GM12878 (cell line): ENCODE results near the gene EIF4EBP2. TPM values are rescaled to one million over a fixed set of nuclear protein-coding genes. Genes with fewer than 3 reads are reported as not detected.

Source experiments
- ATAC-seq: fragments of 200-7000 bp; cut with Tn5 transposase; 3 replicates; pipeline ENCODE4 v1.9.1; 2020; ENCODE audit warnings: mild to moderate bottlenecking, moderate library complexity
- BruUV-seq: library from RNA; stranded (reverse); fragments of 400-500 nt; replicated peaks from 2 replicates; lab custom pipeline; 2021; lab: Mats Ljungman, UMichigan
- CTCF ChIA-PET: fragments of 300-600 bp; sonication (Branson Sonifier 250); formaldehyde crosslinking; extraction: SDS; loops from one replicate; lab custom pipeline; 2021; ENCODE audit warnings: inconsistent platforms; lab: Yijun Ruan, JAX
- POLR2A ChIA-PET: fragments of 350-600 bp; formaldehyde crosslinking; extraction: SDS; loops from one replicate; lab custom pipeline; 2021; ENCODE audit warnings: inconsistent platforms; lab: Charles Lee
- RAD21 ChIA-PET: fragments of 300-600 bp; sonication (Branson Sonifier 250); formaldehyde crosslinking; loops from one replicate; lab custom pipeline; 2023; ENCODE audit warnings: antibody characterized with exemption; ENCODE audit not compliant: unreplicated experiment; lab: Charles Lee
- SMC1A ChIA-PET: fragments of 300-600 bp; sonication (Branson Sonifier 250); formaldehyde crosslinking; loops from one replicate; lab custom pipeline; 2023; ENCODE audit not compliant: unreplicated experiment, uncharacterized antibody; lab: Charles Lee
- DNase-seq: peaks from one replicate; pipeline ENCODE4 v3.0.0-alpha.2; 2011; ENCODE audit warnings: low read depth, low spot score
- FAIRE-seq: peaks from 3 replicates; lab custom pipeline; 2011; peaks lifted over from hg19 to GRCh38; lab: Jason Lieb, UNC
- H2AFZ ChIP-seq: 2 replicates; pipeline ENCODE4 v1.6.0; 2011; ENCODE audit warnings: low read depth, low read length, control low read depth; ENCODE audit not compliant: control insufficient read depth
- H3K27ac ChIP-seq: 2 replicates; pipeline ENCODE4 v1.5.1; 2011; ENCODE audit warnings: control low read depth; ENCODE audit not compliant: control insufficient read depth, insufficient read depth
- H3K27me3 ChIP-seq, 2 experiments: replicated peaks in 1 of 2; 2 replicates each; pipeline versions ENCODE4 v1.6.0 to v1.6.1; 2011; ENCODE audit warnings: low read length in 1 of 2; ENCODE audit not compliant: control insufficient read depth in 2 of 2, insufficient read depth in 2 of 2
- H3K36me3 ChIP-seq, 2 experiments: 2 replicates each; pipeline ENCODE4 v1.5.1; 2011; ENCODE audit warnings: low read length in 1 of 2; ENCODE audit not compliant: control insufficient read depth in 2 of 2, insufficient read depth in 2 of 2
- H3K4me1 ChIP-seq: 2 replicates; pipeline ENCODE4 v1.6.1; 2011; ENCODE audit warnings: mild to moderate bottlenecking, low read length, moderate library complexity, mixed read lengths; ENCODE audit not compliant: control insufficient read depth, insufficient read depth
- H3K4me2 ChIP-seq: 2 replicates; pipeline ENCODE4 v1.6.0; 2011; ENCODE audit warnings: control low read depth; ENCODE audit not compliant: control insufficient read depth, insufficient read depth
- H3K4me3 ChIP-seq: fragments of 200-600 bp; sonication (generic); 2 replicates; pipeline ENCODE4 v1.5.1; 2016
- H3K79me2 ChIP-seq: 2 replicates; pipeline ENCODE4 v1.6.0; 2011; ENCODE audit warnings: low read length; ENCODE audit not compliant: control insufficient read depth, insufficient read depth
- H3K9ac ChIP-seq: 2 replicates; pipeline ENCODE4 v1.8.0; 2011; ENCODE audit warnings: low read length, control low read depth, mixed read lengths; ENCODE audit not compliant: control insufficient read depth, insufficient read depth
- H3K9me3 ChIP-seq: replicated peaks from 3 replicates; pipeline ENCODE4 v1.5.1; 2011; ENCODE audit warnings: mild to moderate bottlenecking, low read length; ENCODE audit not compliant: control insufficient read depth, insufficient read depth
- H4K20me1 ChIP-seq: 2 replicates; pipeline ENCODE4 v1.6.0; 2011; ENCODE audit not compliant: control insufficient read depth, insufficient read depth
- CHD4 ChIP-seq: fragments of 200-600 bp; sonication (generic); IDR thresholded peaks from 2 replicates; pipeline ENCODE4 v1.6.1; 2016; ENCODE audit warnings: mild to moderate bottlenecking
- HDAC2 ChIP-seq: fragments of 200-600 bp; sonication (generic); IDR thresholded peaks from 2 replicates; pipeline ENCODE4 v1.6.1; 2017
- KDM1A ChIP-seq: fragments of 200-600 bp; sonication (generic); IDR thresholded peaks from 2 replicates; pipeline ENCODE4 v1.6.1; 2016; ENCODE audit warnings: borderline replicate concordance
- MXI1 ChIP-seq: fragments of 150-350 bp; IDR thresholded peaks from 2 replicates; pipeline ENCODE4 v1.6.1; 2011; ENCODE audit warnings: low read depth, mild to moderate bottlenecking, inconsistent platforms, low read length, improper control_type of control experiment
- POLR2AphosphoS2 ChIP-seq: IDR thresholded peaks from 2 replicates; pipeline ENCODE4 v1.6.1; 2011; ENCODE audit warnings: low read depth, mild to moderate bottlenecking, low read length, improper control_type of control experiment, moderate library complexity
- RCOR1 ChIP-seq: conservative IDR thresholded peaks from 2 replicates; pipeline ENCODE4 v1.6.1; 2012; ENCODE audit warnings: low read depth, low read length, improper control_type of control experiment
- SREBF1 ChIP-seq: IDR thresholded peaks from 2 replicates; pipeline ENCODE4 v1.6.1; 2012; ENCODE audit warnings: mild to moderate bottlenecking, low read length
- SUZ12 ChIP-seq: fragments of 200-600 bp; sonication (generic); IDR thresholded peaks from one replicate; pipeline ENCODE4 v1.6.1; 2018; ENCODE audit warnings: antibody characterized with exemption, mild to moderate bottlenecking; ENCODE audit not compliant: unreplicated experiment
- TCF7 ChIP-seq: IDR thresholded peaks from 2 replicates; pipeline ENCODE4 v1.6.1; 2014; ENCODE audit warnings: antibody characterized with exemption, borderline replicate concordance
- ZNF622 ChIP-seq: fragments of 450-650 bp; IDR thresholded peaks from 2 replicates; pipeline ENCODE4 v1.6.1; 2017; ENCODE audit warnings: mild to moderate bottlenecking, inconsistent platforms
- WGBS: methylation state at CpG from one replicate; pipeline ENCODE4 v1.1.6; 2016; ENCODE audit warnings: low lambda C conversion rate; ENCODE audit not compliant: insufficient replicate concordance, insufficient coverage; ENCODE audit errors: missing lambda C conversion rate; 5-methylcytosine and 5-hydroxymethylcytosine counted together
- in situ Hi-C: fragments of 300-500 bp; cut with MboI; formaldehyde crosslinking; loops from 9 replicates; pipeline ENCODE4 v1.14.3; 2018; ENCODE audit warnings: mixed read lengths
- intact Hi-C: fragments of 100-400 bp; cut with micrococcal nuclease; formaldehyde crosslinking; loops from one replicate; pipeline ENCODE4 v1.14.2; 2022; ENCODE audit not compliant: unreplicated experiment
- polyA plus RNA-seq, 11 experiments: library from polyadenylated mRNA; depleted of rRNA in 4 of 11; unstranded in 6 of 11; stranded (reverse) in 5 of 11; fragments of >200 nt; fragmentation: Nextera tagmentation in 4 of 11; fragmentation: Illumina TruSeq in 1 of 11; extraction: Ambion mirVana in 4 of 11; extraction: Trizol in 1 of 11; gene quantifications; 1 replicate in 1 of 11; 2 replicates in 10 of 11; pipeline versions ENCODE4 v1.2.1 to v1.2.3, GENCODE V29; 2011 to 2016; ENCODE audit warnings: inconsistent platforms in 2 of 11, missing spikeins in 2 of 11, low read depth in 1 of 11
- total RNA-seq, 4 experiments: library from RNA; depleted of rRNA in 3 of 4; stranded (reverse); fragments of >200 nt in 3 of 4; fragmentation: Illumina TruSeq in 1 of 4; extraction: Trizol in 1 of 4; gene quantifications; 2 replicates each; pipeline versions ENCODE4 v1.2.1 to v1.2.3, GENCODE V29; 2013 to 2021
- TF ChIP-seq, protein P1 (sequence below): fragments of 450-650 bp; IDR thresholded peaks from 2 replicates; pipeline ENCODE4 v1.6.1; 2017; ENCODE audit warnings: mild to moderate bottlenecking
- TF ChIP-seq, protein P2 (sequence below): IDR thresholded peaks from 2 replicates; pipeline ENCODE4 v1.6.1; 2011; ENCODE audit warnings: borderline replicate concordance, low read depth, mild to moderate bottlenecking, moderate library complexity, mixed read lengths, low read length; ENCODE audit not compliant: insufficient read depth; ENCODE audit errors: extremely low read length

Gene EIF4EBP2
- total and polyA plus RNA-seq, 10 of the 15 experiments (the other 5 are each of a cell fraction or from before 2014, with no cell fraction given) = 14.4 to 51.3 (median 28.9) TPM

- Histone ChIP-seq H3K4me3 (no peak overlapping the region), H4K20me1 (no peaks in the 10 kb centered on the region; the same call in 1 of the 2 replicates), H3K27me3 (no peaks in the 10 kb centered on the region), H3K27ac (no peak overlapping the region), H3K79me2 (peaks cover 6% of the 10 kb centered on the region), H3K4me1 (peaks cover 17% of the 10 kb centered on the region), H3K36me3 (peaks cover 3 to 9% of the 10 kb centered on the region in 2 experiments; a peak in 3 of 4 replicates), H2AFZ (no peak overlapping the region), H3K4me2 (no peak overlapping the region), H3K9ac (no peak overlapping the region; the same call in 1 of the 2 replicates), H3K9me3 (no peaks in the 10 kb centered on the region)
- POLR2A ChIA-PET = interaction anchor here (1.9 kb wide), 1 partner anchor 13 kb away, joined by 5 read pairs; no protein-coding TSS in a partner anchor
- no TSS peak for BruUV-seq
- ATAC-seq (no peak; the same call in 2 of the 3 replicates), DNase-seq (no peak), FAIRE-seq (no peak)
- in situ Hi-C loops (no loop called here), intact Hi-C loops (no loop called here)
- WGBS = 100% methylated on average over 1 of the region's 1 CpG
- SMC1A ChIA-PET = interaction anchor here (1.6 kb wide), 1 partner anchor 15 kb away, joined by 4 read pairs; the partner anchor contains the start of gene EIF4EBP2
- CTCF ChIA-PET = interaction anchor here (0.9 kb wide), 1 partner anchor 9 kb away, joined by 3 read pairs; no protein-coding TSS in a partner anchor
- RAD21 ChIA-PET = no interaction called here
- TF ChIP-seq MXI1 (no peak), TCF7 (no peak), KDM1A (no peak), RCOR1 (no peak), SREBF1 (no peak), HDAC2 (no peak), ZNF622 (no peak), SUZ12 (no peak), CHD4 (no peak), POLR2AphosphoS2 (no peak)
- TF ChIP-seq, protein P1, sequence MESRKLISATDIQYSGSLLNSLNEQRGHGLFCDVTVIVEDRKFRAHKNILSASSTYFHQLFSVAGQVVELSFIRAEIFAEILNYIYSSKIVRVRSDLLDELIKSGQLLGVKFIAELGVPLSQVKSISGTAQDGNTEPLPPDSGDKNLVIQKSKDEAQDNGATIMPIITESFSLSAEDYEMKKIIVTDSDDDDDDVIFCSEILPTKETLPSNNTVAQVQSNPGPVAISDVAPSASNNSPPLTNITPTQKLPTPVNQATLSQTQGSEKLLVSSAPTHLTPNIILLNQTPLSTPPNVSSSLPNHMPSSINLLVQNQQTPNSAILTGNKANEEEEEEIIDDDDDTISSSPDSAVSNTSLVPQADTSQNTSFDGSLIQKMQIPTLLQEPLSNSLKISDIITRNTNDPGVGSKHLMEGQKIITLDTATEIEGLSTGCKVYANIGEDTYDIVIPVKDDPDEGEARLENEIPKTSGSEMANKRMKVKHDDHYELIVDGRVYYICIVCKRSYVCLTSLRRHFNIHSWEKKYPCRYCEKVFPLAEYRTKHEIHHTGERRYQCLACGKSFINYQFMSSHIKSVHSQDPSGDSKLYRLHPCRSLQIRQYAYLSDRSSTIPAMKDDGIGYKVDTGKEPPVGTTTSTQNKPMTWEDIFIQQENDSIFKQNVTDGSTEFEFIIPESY = no peak
- TF ChIP-seq, protein P2, sequence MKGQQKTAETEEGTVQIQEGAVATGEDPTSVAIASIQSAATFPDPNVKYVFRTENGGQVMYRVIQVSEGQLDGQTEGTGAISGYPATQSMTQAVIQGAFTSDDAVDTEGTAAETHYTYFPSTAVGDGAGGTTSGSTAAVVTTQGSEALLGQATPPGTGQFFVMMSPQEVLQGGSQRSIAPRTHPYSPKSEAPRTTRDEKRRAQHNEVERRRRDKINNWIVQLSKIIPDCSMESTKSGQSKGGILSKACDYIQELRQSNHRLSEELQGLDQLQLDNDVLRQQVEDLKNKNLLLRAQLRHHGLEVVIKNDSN = no peak
Observed at GRCh38 chr10:70418229-70418628, 14.3 kb downstream of the EIF4EBP2 start.
